Activated gamma-delta T cell treated with anti-CD3 and anti-CD28 coated beads, Interleukin-2, amount 50 U/mL, for 16 hours (primary cell): Measurements from ENCODE around the gene GCNT1.
"Not testable (repeated sequence)": the region's sequence is repeated elsewhere in the genome, so short reads cannot be mapped to it uniquely, and the experiment has no call there.

Experiments
- DNase-seq: peaks from one replicate; pipeline ENCODE4 v3.0.0-alpha.2; 2020; ENCODE audit warnings: low read depth

The GCNT1 gene

GRCh38 chr9:76490249-76490990, 31.4 kb downstream of the GCNT1 start:
- no peak for DNase-seq

- not testable (repeated sequence) for DNase-seq
These were observed 32.1 kb downstream of the GCNT1 start for GRCh38 chr9:76491056-76491455.

- DNase-seq: not testable (repeated sequence)
These were observed 34.5 kb downstream of the GCNT1 start for GRCh38 chr9:76493496-76493895.

- DNase-seq: no peak
These were observed 41.1 kb downstream of the GCNT1 start for GRCh38 chr9:76500061-76500460.

- DNase-seq: no peak
These were observed 43.8 kb downstream of the GCNT1 start for GRCh38 chr9:76502746-76503145.

GRCh38 chr9:76510041-76510440, 51.1 kb downstream of the GCNT1 start:
- DNase-seq: no peak

- no peak for DNase-seq
These were observed 51.5 kb downstream of the GCNT1 start for GRCh38 chr9:76510446-76510845.

GRCh38 chr9:76512826-76513225, 53.8 kb downstream of the GCNT1 start:
- DNase-seq: no peak

- DNase-seq: no peak
These were observed 57.4 kb downstream of the GCNT1 start for GRCh38 chr9:76516350-76516749.

- no peak for DNase-seq
These were observed 57.9 kb downstream of the GCNT1 start for GRCh38 chr9:76516871-76517270.

GRCh38 chr9:76519075-76519835, 60.3 kb downstream of the GCNT1 start:
- DNase-seq: no peak

- DNase-seq: no peak
These were observed 62.3 kb downstream of the GCNT1 start for GRCh38 chr9:76521244-76521681.

GRCh38 chr9:76521906-76522305, 62.9 kb downstream of the GCNT1 start:
- DNase-seq: no peak

- DNase-seq: not testable (repeated sequence)
These were observed 64.7 kb downstream of the GCNT1 start for GRCh38 chr9:76523617-76524200.

GRCh38 chr9:76525196-76525595, 66.2 kb downstream of the GCNT1 start:
- DNase-seq: no peak

GRCh38 chr9:76526026-76526425, 67.0 kb downstream of the GCNT1 start:
- no peak for DNase-seq

GRCh38 chr9:76528056-76528455, 69.1 kb downstream of the GCNT1 start:
- DNase-seq: no peak

GRCh38 chr9:76528642-76529190, 69.7 kb downstream of the GCNT1 start:
- DNase-seq: no peak

GRCh38 chr9:76529653-76530052, 70.7 kb downstream of the GCNT1 start:
- DNase-seq: no peak

GRCh38 chr9:76530458-76531110, 71.6 kb downstream of the GCNT1 start:
- DNase-seq: no peak

- no peak for DNase-seq
These were observed 72.3 kb downstream of the GCNT1 start for GRCh38 chr9:76531231-76531780.

GRCh38 chr9:76532877-76533276, 73.9 kb downstream of the GCNT1 start:
- not testable (repeated sequence) for DNase-seq
